ENCODE measurements around the gene UNK. TPM values are rescaled to one million over a fixed set of nuclear protein-coding genes. Genes with fewer than 3 reads are reported as not detected.
A peak's percentile ranks its signal among the peaks of the same experiment; 100 is the strongest.

UNK gene
- total RNA-seq, 1 experiment from 2014 or later: 35.4 TPM

- TF ChIP-seq, protein P1, sequence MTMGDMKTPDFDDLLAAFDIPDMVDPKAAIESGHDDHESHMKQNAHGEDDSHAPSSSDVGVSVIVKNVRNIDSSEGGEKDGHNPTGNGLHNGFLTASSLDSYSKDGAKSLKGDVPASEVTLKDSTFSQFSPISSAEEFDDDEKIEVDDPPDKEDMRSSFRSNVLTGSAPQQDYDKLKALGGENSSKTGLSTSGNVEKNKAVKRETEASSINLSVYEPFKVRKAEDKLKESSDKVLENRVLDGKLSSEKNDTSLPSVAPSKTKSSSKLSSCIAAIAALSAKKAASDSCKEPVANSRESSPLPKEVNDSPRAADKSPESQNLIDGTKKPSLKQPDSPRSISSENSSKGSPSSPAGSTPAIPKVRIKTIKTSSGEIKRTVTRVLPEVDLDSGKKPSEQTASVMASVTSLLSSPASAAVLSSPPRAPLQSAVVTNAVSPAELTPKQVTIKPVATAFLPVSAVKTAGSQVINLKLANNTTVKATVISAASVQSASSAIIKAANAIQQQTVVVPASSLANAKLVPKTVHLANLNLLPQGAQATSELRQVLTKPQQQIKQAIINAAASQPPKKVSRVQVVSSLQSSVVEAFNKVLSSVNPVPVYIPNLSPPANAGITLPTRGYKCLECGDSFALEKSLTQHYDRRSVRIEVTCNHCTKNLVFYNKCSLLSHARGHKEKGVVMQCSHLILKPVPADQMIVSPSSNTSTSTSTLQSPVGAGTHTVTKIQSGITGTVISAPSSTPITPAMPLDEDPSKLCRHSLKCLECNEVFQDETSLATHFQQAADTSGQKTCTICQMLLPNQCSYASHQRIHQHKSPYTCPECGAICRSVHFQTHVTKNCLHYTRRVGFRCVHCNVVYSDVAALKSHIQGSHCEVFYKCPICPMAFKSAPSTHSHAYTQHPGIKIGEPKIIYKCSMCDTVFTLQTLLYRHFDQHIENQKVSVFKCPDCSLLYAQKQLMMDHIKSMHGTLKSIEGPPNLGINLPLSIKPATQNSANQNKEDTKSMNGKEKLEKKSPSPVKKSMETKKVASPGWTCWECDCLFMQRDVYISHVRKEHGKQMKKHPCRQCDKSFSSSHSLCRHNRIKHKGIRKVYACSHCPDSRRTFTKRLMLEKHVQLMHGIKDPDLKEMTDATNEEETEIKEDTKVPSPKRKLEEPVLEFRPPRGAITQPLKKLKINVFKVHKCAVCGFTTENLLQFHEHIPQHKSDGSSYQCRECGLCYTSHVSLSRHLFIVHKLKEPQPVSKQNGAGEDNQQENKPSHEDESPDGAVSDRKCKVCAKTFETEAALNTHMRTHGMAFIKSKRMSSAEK (CRISPR knock-in tag; IDR thresholded peaks at IDR 0.05; ENCODE audit: borderline replicate concordance): no peak
- no peak for TF ChIP-seq ETV6 (CRISPR knock-in tag; IDR thresholded peaks at IDR 0.05)
- TF ChIP-seq ATF2 (CRISPR knock-in tag; IDR thresholded peaks at IDR 0.05; ENCODE audit: borderline replicate concordance, low read depth): no peak
- no peak for TF ChIP-seq USF1 (CRISPR knock-in tag; IDR thresholded peaks at IDR 0.05)
- TF ChIP-seq ESRRA (CRISPR knock-in tag; IDR thresholded peaks at IDR 0.05; ENCODE audit: borderline replicate concordance): no peak
- TF ChIP-seq FOXK1 (CRISPR knock-in tag; IDR thresholded peaks at IDR 0.05): no peak
- TF ChIP-seq, protein P2, sequence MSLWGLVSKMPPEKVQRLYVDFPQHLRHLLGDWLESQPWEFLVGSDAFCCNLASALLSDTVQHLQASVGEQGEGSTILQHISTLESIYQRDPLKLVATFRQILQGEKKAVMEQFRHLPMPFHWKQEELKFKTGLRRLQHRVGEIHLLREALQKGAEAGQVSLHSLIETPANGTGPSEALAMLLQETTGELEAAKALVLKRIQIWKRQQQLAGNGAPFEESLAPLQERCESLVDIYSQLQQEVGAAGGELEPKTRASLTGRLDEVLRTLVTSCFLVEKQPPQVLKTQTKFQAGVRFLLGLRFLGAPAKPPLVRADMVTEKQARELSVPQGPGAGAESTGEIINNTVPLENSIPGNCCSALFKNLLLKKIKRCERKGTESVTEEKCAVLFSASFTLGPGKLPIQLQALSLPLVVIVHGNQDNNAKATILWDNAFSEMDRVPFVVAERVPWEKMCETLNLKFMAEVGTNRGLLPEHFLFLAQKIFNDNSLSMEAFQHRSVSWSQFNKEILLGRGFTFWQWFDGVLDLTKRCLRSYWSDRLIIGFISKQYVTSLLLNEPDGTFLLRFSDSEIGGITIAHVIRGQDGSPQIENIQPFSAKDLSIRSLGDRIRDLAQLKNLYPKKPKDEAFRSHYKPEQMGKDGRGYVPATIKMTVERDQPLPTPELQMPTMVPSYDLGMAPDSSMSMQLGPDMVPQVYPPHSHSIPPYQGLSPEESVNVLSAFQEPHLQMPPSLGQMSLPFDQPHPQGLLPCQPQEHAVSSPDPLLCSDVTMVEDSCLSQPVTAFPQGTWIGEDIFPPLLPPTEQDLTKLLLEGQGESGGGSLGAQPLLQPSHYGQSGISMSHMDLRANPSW (CRISPR knock-in tag; conservative IDR thresholded peaks at IDR 0.05; ENCODE audit: low read depth): no peak
- TF ChIP-seq FOXJ3 (CRISPR knock-in tag; IDR thresholded peaks at IDR 0.05; ENCODE audit: borderline replicate concordance): no peak
- no peak for TF ChIP-seq PRRX2 (CRISPR knock-in tag; IDR thresholded peaks at IDR 0.05)
- no peak for TF ChIP-seq RORB (CRISPR knock-in tag; IDR thresholded peaks at IDR 0.05)
- TF ChIP-seq, protein P3, sequence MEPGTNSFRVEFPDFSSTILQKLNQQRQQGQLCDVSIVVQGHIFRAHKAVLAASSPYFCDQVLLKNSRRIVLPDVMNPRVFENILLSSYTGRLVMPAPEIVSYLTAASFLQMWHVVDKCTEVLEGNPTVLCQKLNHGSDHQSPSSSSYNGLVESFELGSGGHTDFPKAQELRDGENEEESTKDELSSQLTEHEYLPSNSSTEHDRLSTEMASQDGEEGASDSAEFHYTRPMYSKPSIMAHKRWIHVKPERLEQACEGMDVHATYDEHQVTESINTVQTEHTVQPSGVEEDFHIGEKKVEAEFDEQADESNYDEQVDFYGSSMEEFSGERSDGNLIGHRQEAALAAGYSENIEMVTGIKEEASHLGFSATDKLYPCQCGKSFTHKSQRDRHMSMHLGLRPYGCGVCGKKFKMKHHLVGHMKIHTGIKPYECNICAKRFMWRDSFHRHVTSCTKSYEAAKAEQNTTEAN (CRISPR knock-in tag; IDR thresholded peaks at IDR 0.05): no peak
- no peak for TF ChIP-seq GTF2I (CRISPR knock-in tag; conservative IDR thresholded peaks at IDR 0.05)
Observed at GRCh38 chr17:75834279-75834920, 49.8 kb downstream of the UNK start (continued).

DNA sequence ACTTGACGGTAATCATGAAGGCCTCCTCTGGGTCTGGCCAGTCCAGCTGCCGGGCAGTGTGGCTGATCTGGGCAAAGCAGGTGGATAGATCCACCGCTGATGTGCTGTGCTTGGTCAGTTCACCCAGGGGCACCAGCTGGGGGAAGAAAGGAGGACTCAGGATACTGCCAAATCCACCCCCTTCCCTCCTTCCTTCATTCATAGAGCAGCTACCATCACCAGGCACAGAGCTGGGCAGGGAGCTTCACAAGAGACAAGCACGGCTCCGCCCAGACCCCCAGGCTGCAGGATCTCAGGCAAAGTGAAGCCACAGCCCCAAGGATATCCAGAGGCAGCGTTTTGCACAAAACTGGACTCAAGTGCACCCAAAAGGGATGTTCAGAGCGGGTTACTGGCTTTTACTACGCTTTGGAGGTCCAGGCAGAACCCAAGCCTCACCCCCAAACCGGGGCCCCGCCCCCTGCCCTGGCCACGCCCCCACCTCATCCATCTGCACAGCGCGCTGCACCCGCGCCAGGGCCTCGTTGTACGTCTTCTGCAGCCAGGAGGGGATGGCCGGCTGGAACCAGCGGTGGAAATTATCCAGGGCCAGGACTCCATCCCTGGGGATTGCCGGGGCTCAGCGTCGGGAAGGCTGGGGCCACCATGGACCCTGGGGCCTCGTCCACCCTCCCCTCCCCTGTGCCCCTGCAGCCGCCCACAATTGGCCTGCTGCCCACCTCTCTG, 50.5 kb downstream of the UNK start:
- no peaks in the 10 kb centered on the region for H3K36me3 Mint-ChIP-seq
- TF ChIP-seq FOXJ3 (CRISPR knock-in tag; IDR thresholded peaks at IDR 0.05; ENCODE audit: borderline replicate concordance) (no peak), ESRRA (CRISPR knock-in tag; IDR thresholded peaks at IDR 0.05; ENCODE audit: borderline replicate concordance) (no peak), RORB (CRISPR knock-in tag; IDR thresholded peaks at IDR 0.05) (no peak), SOX15 (CRISPR knock-in tag; IDR thresholded peaks at IDR 0.05) (no peak), PRDM15 (CRISPR knock-in tag; IDR thresholded peaks at IDR 0.05) (no peak), ZNF671 (CRISPR knock-in tag; IDR thresholded peaks at IDR 0.05) (no peak), ZNF232 (CRISPR knock-in tag; IDR thresholded peaks at IDR 0.05) (no peak)
- TF ChIP-seq, protein P3 (CRISPR knock-in tag; IDR thresholded peaks at IDR 0.05): no peak

More for the DNA sequence above, 50.5 kb downstream of the UNK start:
- Mint-ChIP-seq H3K4me1 (peaks cover 30% of the 10 kb centered on the region), H3K27ac (no peak overlapping the region), H3K9me3 (no peaks in the 10 kb centered on the region), H3K27me3 (ENCODE audit: low read depth) (no peaks in the 10 kb centered on the region), H3K4me3 (no peak overlapping the region)
- DNase-seq (ENCODE audit: low spot score) (peak; percentile 66), ATAC-seq (no peak)
- ChIA-PET CTCF (interaction anchor here (1.0 to 6.6 kb wide), 7 partner anchors 8 to 202 kb away, joined by 3 to 76 read pairs (median 4); partner anchors contain the start of genes SMIM5, UNC13D and WBP2), POLR2A (interaction anchor here (0.6 kb wide), 1 partner anchor 295 kb away, joined by 3 read pairs; no protein-coding TSS in a partner anchor)

Measured in WTC11 (cell line).